ENCODE results near the gene ENTREP3.

DNA sequence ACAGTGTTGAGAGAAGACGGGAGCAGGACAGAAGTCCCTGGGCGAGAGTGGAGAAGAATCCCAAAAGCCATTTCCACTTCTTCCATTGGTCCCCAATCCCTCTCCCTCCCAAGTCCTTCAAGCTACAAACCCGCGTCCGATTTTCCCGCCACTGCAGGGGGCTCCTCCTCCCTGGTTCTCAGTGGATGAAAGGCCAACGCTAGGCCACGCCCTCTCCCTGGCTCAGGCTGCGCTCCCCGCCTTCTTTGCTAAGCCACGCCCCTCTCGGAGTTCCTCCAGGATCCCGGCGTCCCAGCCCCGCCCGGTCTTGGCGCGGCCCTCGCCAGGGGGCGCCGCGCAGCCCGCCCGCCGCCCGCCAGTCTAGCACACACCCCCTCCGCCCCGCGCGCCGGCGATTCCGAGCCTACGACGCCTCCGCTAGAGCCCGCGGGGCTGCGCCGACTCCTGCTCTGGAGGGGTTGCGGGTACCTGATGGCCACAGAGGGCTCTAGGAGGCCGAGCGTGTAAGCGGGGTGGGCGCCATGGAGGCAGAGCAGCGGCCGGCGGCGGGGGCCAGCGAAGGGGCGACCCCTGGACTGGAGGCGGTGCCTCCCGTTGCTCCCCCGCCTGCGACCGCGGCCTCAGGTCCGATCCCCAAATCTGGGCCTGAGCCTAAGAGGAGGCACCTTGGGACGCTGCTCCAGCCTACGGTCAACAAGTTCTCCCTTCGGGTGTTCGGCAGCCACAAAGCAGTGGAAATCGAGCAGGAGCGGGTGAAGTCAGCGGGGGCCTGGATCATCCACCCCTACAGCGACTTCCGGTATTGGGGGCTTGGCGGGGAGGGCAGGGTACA, 22.0 kb upstream of the ENTREP3 start, which contains the start of gene HCN3:
- TF ChIP-seq POLR2AphosphoS5 (IDR thresholded peaks at IDR 0.05; ENCODE audit: low read depth, low read length) (no peak; the same call in 1 of the 2 replicates), POLR2A (IDR thresholded peaks at IDR 0.05; ENCODE audit: borderline replicate concordance, extremely low read depth, insufficient read depth, insufficient read length) (no peak), JUND (IDR thresholded peaks at IDR 0.05) (no peak), CTCF (IDR thresholded peaks at IDR 0.05 in 2 of 3, conservative IDR thresholded peaks at IDR 0.05 in 1 of 3; ENCODE audit: borderline replicate concordance in 1 of 3, insufficient read depth in 1 of 3, low read depth in 2 of 3, low read length in 2 of 3) (peak; percentile 27 to 60 (median 46); a peak in 5 of 6 replicates), SIN3A (IDR thresholded peaks at IDR 0.05; ENCODE audit: low read depth) (0 out of 2 replicates have a peak, but pooled peaks have one; percentile 18), FOSL1 (IDR thresholded peaks at IDR 0.05; ENCODE audit: low read depth) (no peak), ZFX (IDR thresholded peaks at IDR 0.05) (peak; percentile 17; the same call in 1 of the 2 replicates), EZH2 (IDR thresholded peaks at IDR 0.05) (no peak)
- TF ChIP-seq, protein P1, sequence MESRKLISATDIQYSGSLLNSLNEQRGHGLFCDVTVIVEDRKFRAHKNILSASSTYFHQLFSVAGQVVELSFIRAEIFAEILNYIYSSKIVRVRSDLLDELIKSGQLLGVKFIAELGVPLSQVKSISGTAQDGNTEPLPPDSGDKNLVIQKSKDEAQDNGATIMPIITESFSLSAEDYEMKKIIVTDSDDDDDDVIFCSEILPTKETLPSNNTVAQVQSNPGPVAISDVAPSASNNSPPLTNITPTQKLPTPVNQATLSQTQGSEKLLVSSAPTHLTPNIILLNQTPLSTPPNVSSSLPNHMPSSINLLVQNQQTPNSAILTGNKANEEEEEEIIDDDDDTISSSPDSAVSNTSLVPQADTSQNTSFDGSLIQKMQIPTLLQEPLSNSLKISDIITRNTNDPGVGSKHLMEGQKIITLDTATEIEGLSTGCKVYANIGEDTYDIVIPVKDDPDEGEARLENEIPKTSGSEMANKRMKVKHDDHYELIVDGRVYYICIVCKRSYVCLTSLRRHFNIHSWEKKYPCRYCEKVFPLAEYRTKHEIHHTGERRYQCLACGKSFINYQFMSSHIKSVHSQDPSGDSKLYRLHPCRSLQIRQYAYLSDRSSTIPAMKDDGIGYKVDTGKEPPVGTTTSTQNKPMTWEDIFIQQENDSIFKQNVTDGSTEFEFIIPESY (IDR thresholded peaks at IDR 0.05; ENCODE audit: extremely low read depth, insufficient replicate concordance, low read length), result no peak

Data from HCT116 (cell line).